Measurements from ENCODE around the gene MOSPD3. TPM values are rescaled to one million over a fixed set of nuclear protein-coding genes. Genes with fewer than 3 reads are reported as not detected.

MOSPD3 gene
- total and polyA plus RNA-seq, 2 of the 13 experiments (the other 11 are each of a cell fraction or from before 2014, with no cell fraction given) = 7.6 to 8.8 TPM

- TF ChIP-seq ZNF558 (CRISPR knock-in tag; IDR thresholded peaks at IDR 0.05; ENCODE audit: borderline replicate concordance) (peak; percentile 84; the same call in 1 of the 2 replicates), ZSCAN31 (CRISPR knock-in tag; IDR thresholded peaks at IDR 0.05; ENCODE audit: low read depth) (peak; percentile 27; the same call in 1 of the 2 replicates), JDP2 (CRISPR knock-in tag; IDR thresholded peaks at IDR 0.05; ENCODE audit: borderline replicate concordance) (no peak), ZNF547 (CRISPR knock-in tag; IDR thresholded peaks at IDR 0.05) (peak; percentile 87), LRRFIP1 (CRISPR knock-in tag; conservative IDR thresholded peaks at IDR 0.05) (no peak), ZXDC (CRISPR knock-in tag; IDR thresholded peaks at IDR 0.05) (no peak), ISL2 (CRISPR knock-in tag; IDR thresholded peaks at IDR 0.05) (peak; percentile 57; the same call in 1 of the 2 replicates), ZNF101 (CRISPR knock-in tag; IDR thresholded peaks at IDR 0.05; ENCODE audit: borderline replicate concordance, low read depth) (no peak), GTF3A (CRISPR knock-in tag; conservative IDR thresholded peaks at IDR 0.05) (no peak), HNF1A (IDR thresholded peaks at IDR 0.05; ENCODE audit: low read depth) (no peak), HNF1A (CRISPR knock-in tag; IDR thresholded peaks at IDR 0.05; ENCODE audit: borderline replicate concordance) (no peak), TIGD3 (CRISPR knock-in tag; IDR thresholded peaks at IDR 0.05; ENCODE audit: borderline replicate concordance) (peak; percentile 31; the same call in 1 of the 2 replicates), DNMT1 (CRISPR knock-in tag; IDR thresholded peaks at IDR 0.05) (no peak), RFX1 (IDR thresholded peaks at IDR 0.05) (no peak), THRA (CRISPR knock-in tag; IDR thresholded peaks at IDR 0.05; ENCODE audit: borderline replicate concordance) (peak; percentile 71; the same call in 1 of the 2 replicates), RBM39 (IDR thresholded peaks at IDR 0.05; ENCODE audit: low read depth, low read length, poor library complexity, severe bottlenecking) (no peak)
Observed at GRCh38 chr7:100655908-100656674, 43.8 kb downstream of the MOSPD3 start, which contains the start of gene ACTL6B (continued).
